Neural cell (in vitro differentiated cells): ENCODE results near the gene SULF2.
"Not testable (repeated sequence)": the region's sequence is repeated elsewhere in the genome, so short reads cannot be mapped to it uniquely, and the experiment has no call there.

Experiments
- EP300 ChIP-seq: fragments of 450-650 bp; conservative IDR thresholded peaks from 2 replicates; pipeline ENCODE4 v1.6.1; 2014; ENCODE audit warnings: antibody characterized with exemption, mild to moderate bottlenecking, moderate library complexity; ENCODE audit not compliant: poor library complexity, severe bottlenecking
- EZH2 ChIP-seq: fragments of 200-600, 300-800 bp; shearing (Covaris generic), sonication (generic); IDR thresholded peaks from 2 replicates; pipeline ENCODE4 v1.6.1; 2014; ENCODE audit warnings: antibody characterized with exemption, low read length, borderline replicate concordance, mild to moderate bottlenecking; ENCODE audit not compliant: insufficient read depth, poor library complexity, severe bottlenecking
- POLR2AphosphoS5 ChIP-seq: IDR thresholded peaks from 2 replicates; pipeline ENCODE4 v1.6.1; 2012
- RAD21 ChIP-seq: fragments of 450-650 bp; conservative IDR thresholded peaks from 2 replicates; pipeline ENCODE4 v1.6.1; 2014; ENCODE audit warnings: antibody characterized with exemption, mild to moderate bottlenecking, moderate library complexity
- TAF1 ChIP-seq: IDR thresholded peaks from 2 replicates; pipeline ENCODE4 v1.6.1; 2012; ENCODE audit warnings: low read depth
- TF ChIP-seq, protein P1 (sequence below): fragments of 450-650 bp; IDR thresholded peaks from 2 replicates; pipeline ENCODE4 v1.5.1; 2014; ENCODE audit warnings: antibody characterized with exemption, mild to moderate bottlenecking, moderate library complexity; ENCODE audit not compliant: poor library complexity, severe bottlenecking
- TF ChIP-seq, protein P2 (sequence below): IDR thresholded peaks from 2 replicates; pipeline ENCODE4 v1.6.1; 2012; ENCODE audit warnings: borderline replicate concordance

DNA sequence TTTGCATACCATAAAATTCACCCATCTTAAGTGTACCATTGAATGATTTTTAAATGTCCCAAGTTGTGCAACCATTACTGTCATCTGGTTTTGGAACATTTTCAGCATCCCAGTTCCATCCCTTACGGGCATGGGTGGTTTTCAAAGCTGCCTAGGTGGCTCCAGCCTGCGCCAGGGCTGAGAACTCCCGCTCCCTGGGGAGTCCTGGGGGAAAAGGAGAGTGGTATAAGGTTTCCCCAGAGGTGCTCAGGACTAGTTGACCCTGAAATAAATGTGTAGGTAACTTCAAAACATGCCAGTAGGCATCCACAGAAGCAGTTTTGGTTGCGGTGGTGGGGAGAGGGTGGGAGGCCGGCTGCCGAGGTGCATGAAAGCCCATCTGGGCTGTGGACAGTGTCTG, 9.0 kb upstream of the SULF2 start:
- not testable (repeated sequence) for TF ChIP-seq POLR2AphosphoS5, EP300, TAF1, EZH2, RAD21
- TF ChIP-seq, protein P1, sequence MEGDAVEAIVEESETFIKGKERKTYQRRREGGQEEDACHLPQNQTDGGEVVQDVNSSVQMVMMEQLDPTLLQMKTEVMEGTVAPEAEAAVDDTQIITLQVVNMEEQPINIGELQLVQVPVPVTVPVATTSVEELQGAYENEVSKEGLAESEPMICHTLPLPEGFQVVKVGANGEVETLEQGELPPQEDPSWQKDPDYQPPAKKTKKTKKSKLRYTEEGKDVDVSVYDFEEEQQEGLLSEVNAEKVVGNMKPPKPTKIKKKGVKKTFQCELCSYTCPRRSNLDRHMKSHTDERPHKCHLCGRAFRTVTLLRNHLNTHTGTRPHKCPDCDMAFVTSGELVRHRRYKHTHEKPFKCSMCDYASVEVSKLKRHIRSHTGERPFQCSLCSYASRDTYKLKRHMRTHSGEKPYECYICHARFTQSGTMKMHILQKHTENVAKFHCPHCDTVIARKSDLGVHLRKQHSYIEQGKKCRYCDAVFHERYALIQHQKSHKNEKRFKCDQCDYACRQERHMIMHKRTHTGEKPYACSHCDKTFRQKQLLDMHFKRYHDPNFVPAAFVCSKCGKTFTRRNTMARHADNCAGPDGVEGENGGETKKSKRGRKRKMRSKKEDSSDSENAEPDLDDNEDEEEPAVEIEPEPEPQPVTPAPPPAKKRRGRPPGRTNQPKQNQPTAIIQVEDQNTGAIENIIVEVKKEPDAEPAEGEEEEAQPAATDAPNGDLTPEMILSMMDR: not testable (repeated sequence)
- TF ChIP-seq, protein P2, sequence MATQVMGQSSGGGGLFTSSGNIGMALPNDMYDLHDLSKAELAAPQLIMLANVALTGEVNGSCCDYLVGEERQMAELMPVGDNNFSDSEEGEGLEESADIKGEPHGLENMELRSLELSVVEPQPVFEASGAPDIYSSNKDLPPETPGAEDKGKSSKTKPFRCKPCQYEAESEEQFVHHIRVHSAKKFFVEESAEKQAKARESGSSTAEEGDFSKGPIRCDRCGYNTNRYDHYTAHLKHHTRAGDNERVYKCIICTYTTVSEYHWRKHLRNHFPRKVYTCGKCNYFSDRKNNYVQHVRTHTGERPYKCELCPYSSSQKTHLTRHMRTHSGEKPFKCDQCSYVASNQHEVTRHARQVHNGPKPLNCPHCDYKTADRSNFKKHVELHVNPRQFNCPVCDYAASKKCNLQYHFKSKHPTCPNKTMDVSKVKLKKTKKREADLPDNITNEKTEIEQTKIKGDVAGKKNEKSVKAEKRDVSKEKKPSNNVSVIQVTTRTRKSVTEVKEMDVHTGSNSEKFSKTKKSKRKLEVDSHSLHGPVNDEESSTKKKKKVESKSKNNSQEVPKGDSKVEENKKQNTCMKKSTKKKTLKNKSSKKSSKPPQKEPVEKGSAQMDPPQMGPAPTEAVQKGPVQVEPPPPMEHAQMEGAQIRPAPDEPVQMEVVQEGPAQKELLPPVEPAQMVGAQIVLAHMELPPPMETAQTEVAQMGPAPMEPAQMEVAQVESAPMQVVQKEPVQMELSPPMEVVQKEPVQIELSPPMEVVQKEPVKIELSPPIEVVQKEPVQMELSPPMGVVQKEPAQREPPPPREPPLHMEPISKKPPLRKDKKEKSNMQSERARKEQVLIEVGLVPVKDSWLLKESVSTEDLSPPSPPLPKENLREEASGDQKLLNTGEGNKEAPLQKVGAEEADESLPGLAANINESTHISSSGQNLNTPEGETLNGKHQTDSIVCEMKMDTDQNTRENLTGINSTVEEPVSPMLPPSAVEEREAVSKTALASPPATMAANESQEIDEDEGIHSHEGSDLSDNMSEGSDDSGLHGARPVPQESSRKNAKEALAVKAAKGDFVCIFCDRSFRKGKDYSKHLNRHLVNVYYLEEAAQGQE: not testable (repeated sequence)
